Measurements from ENCODE around the gene CEBPA.

The CEBPA gene

DNA sequence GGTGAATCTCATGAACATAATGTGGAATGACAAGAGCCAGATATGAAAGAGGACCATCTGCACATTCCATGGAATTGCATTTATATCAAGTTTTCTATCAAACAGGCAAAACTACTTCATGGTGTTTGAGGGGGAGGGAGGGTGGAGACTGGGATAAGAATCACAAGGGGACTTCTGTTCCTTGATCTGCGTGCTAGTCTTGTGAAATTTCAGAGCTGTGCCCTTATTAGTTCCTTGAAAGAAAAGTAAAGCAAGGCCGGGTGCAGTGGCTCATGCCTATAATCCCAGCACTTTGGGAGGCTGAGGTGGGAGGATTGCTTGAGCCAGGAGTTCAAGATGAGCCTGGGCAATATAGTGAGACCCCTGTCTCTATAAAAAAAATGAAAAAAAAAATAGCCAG lies 41.0 kb upstream of the CEBPA start:
- no peak overlapping the region for H3K4me3 ChIP-seq (ENCODE audit: insufficient read depth, low read depth, low read length, poor library complexity, severe bottlenecking)
- H3K27ac ChIP-seq (ENCODE audit: insufficient read depth, low read length, poor library complexity, severe bottlenecking), result no peak overlapping the region
- DNase-seq, result no peak
- no peaks in the 10 kb centered on the region for H3K27me3 ChIP-seq (replicated peaks; ENCODE audit: control insufficient read depth, insufficient read depth, low read length, poor library complexity, severe bottlenecking)
- H3K9me3 ChIP-seq (ENCODE audit: control insufficient read depth, low read length), result no peaks in the 10 kb centered on the region
- H3K36me3 ChIP-seq (ENCODE audit: control insufficient read depth, insufficient read depth, low read length), result no peaks in the 10 kb centered on the region
- no peaks in the 10 kb centered on the region for H3K4me1 ChIP-seq (ENCODE audit: control insufficient read depth, insufficient read depth, low read length, poor library complexity, severe bottlenecking)

DNA sequence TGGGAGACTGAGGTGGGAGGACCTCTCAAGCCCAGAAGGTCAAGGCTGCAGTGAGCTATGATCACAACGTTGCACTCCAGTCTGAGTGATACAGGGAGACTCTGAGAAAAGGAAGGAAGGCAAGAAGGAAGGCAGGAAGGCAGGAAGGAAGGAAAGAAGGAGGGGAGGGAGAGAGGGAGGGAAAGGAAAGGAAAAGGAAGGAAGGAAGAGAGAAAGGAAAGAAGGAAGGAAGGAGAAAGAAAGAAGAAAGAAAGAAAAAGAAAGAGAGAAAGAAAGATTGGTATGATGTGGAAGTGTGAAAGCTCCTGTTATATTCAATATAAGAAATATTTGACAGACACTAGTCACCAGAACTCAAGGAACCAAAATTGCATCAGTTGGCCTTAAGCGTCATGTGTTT lies 38.7 kb upstream of the CEBPA start:
- no peaks in the 10 kb centered on the region for H3K9me3 ChIP-seq (ENCODE audit: control insufficient read depth, low read length)
- no peak overlapping the region for H3K4me3 ChIP-seq (ENCODE audit: insufficient read depth, low read depth, low read length, poor library complexity, severe bottlenecking)
- no peaks in the 10 kb centered on the region for H3K27me3 ChIP-seq (replicated peaks; ENCODE audit: control insufficient read depth, insufficient read depth, low read length, poor library complexity, severe bottlenecking)
- H3K4me1 ChIP-seq (ENCODE audit: control insufficient read depth, insufficient read depth, low read length, poor library complexity, severe bottlenecking), result no peaks in the 10 kb centered on the region
- H3K36me3 ChIP-seq (ENCODE audit: control insufficient read depth, insufficient read depth, low read length), result no peaks in the 10 kb centered on the region
- H3K27ac ChIP-seq (ENCODE audit: insufficient read depth, low read length, poor library complexity, severe bottlenecking), result no peak overlapping the region
- no peak for DNase-seq

GRCh38 chr19:33339016-33339984 lies 37.0 kb upstream of the CEBPA start:
- Histone ChIP-seq H3K27me3 (replicated peaks; ENCODE audit: control insufficient read depth, insufficient read depth, low read length, poor library complexity, severe bottlenecking) (no peaks in the 10 kb centered on the region), H3K4me3 (ENCODE audit: insufficient read depth, low read depth, low read length, poor library complexity, severe bottlenecking) (no peak overlapping the region), H3K4me1 (ENCODE audit: control insufficient read depth, insufficient read depth, low read length, poor library complexity, severe bottlenecking) (no peaks in the 10 kb centered on the region), H3K36me3 (ENCODE audit: control insufficient read depth, insufficient read depth, low read length) (no peaks in the 10 kb centered on the region), H3K9me3 (ENCODE audit: control insufficient read depth, low read length) (no peaks in the 10 kb centered on the region), H3K27ac (ENCODE audit: insufficient read depth, low read length, poor library complexity, severe bottlenecking) (no peak overlapping the region)
- DNase-seq, result no peak

DNA sequence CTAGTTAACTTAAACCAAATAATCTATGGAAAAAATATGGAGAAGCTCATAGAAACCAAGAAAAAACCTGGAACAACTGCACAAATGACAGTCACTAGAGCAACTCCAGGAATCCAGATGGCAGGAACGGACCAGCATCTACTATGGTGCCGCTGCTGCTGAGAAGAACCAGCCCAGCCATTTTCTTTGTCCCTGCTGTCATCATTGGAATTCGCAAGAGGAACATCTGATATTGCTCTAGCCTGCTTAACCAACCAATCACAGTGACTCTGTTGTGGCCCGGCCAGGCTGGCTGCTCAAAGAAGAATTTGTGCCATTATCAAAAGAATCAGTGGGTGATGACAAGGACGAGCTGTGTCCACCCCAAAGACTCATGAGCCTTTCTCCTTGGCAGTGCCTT lies 33.1 kb upstream of the CEBPA start:
- no peak overlapping the region for H3K27ac ChIP-seq (ENCODE audit: insufficient read depth, low read length, poor library complexity, severe bottlenecking)
- no peak for DNase-seq
- H3K9me3 ChIP-seq (ENCODE audit: control insufficient read depth, low read length), result no peaks in the 10 kb centered on the region
- no peaks in the 10 kb centered on the region for H3K4me1 ChIP-seq (ENCODE audit: control insufficient read depth, insufficient read depth, low read length, poor library complexity, severe bottlenecking)
- no peaks in the 10 kb centered on the region for H3K36me3 ChIP-seq (ENCODE audit: control insufficient read depth, insufficient read depth, low read length)
- H3K27me3 ChIP-seq (replicated peaks; ENCODE audit: control insufficient read depth, insufficient read depth, low read length, poor library complexity, severe bottlenecking), result no peaks in the 10 kb centered on the region
- no peak overlapping the region for H3K4me3 ChIP-seq (ENCODE audit: insufficient read depth, low read depth, low read length, poor library complexity, severe bottlenecking)

DNA sequence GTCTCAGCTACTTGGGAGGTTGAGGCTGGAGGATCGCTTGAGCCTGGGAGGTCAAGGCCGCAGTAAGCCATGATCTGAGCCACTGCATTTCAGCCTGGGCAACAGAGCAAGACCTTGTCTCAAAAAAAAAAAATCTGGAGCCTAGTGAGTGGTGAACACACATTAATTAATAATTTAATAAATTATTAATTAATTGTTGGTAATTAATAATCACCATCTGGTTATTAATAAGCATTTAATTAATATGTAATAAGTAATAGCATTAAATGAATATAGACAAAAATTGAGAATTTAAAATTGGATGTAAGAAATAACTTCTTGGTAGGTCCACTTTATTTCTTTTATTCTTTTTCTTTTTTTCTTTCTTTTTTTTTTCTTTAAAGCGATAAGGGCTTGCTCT lies 31.9 kb upstream of the CEBPA start:
- Histone ChIP-seq H3K27me3 (replicated peaks; ENCODE audit: control insufficient read depth, insufficient read depth, low read length, poor library complexity, severe bottlenecking) (no peaks in the 10 kb centered on the region), H3K9me3 (ENCODE audit: control insufficient read depth, low read length) (no peaks in the 10 kb centered on the region), H3K36me3 (ENCODE audit: control insufficient read depth, insufficient read depth, low read length) (no peaks in the 10 kb centered on the region), H3K27ac (ENCODE audit: insufficient read depth, low read length, poor library complexity, severe bottlenecking) (no peak overlapping the region), H3K4me3 (ENCODE audit: insufficient read depth, low read depth, low read length, poor library complexity, severe bottlenecking) (no peak overlapping the region), H3K4me1 (ENCODE audit: control insufficient read depth, insufficient read depth, low read length, poor library complexity, severe bottlenecking) (no peaks in the 10 kb centered on the region)
- DNase-seq, result no peak

GRCh38 chr19:33333642-33334041 lies 31.3 kb upstream of the CEBPA start:
- H3K4me1 ChIP-seq (ENCODE audit: control insufficient read depth, insufficient read depth, low read length, poor library complexity, severe bottlenecking), result no peaks in the 10 kb centered on the region
- no peaks in the 10 kb centered on the region for H3K36me3 ChIP-seq (ENCODE audit: control insufficient read depth, insufficient read depth, low read length)
- no peaks in the 10 kb centered on the region for H3K27me3 ChIP-seq (replicated peaks; ENCODE audit: control insufficient read depth, insufficient read depth, low read length, poor library complexity, severe bottlenecking)
- DNase-seq, result no peak
- no peaks in the 10 kb centered on the region for H3K9me3 ChIP-seq (ENCODE audit: control insufficient read depth, low read length)
- H3K27ac ChIP-seq (ENCODE audit: insufficient read depth, low read length, poor library complexity, severe bottlenecking), result no peak overlapping the region
- no peak overlapping the region for H3K4me3 ChIP-seq (ENCODE audit: insufficient read depth, low read depth, low read length, poor library complexity, severe bottlenecking)

DNA sequence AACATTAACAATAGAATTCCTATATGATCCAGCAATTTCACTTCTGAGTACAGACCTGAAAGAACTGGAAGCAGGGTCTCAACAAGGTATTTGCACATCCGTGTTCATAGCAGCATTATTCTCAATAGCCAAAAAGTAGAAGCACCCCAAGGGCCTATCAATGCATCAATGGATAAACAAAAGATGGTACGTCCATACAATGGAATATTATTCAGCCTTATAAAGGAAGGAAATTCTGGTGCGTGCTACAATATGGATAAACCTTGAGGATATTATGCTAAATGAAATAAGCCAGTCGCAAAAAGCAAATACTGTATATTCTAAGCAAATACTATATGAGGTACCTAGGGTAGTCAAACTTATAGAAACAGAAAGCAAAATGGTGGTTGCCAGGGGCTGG lies 30.8 kb upstream of the CEBPA start:
- Histone ChIP-seq H3K27me3 (replicated peaks; ENCODE audit: control insufficient read depth, insufficient read depth, low read length, poor library complexity, severe bottlenecking) (no peaks in the 10 kb centered on the region), H3K9me3 (ENCODE audit: control insufficient read depth, low read length) (no peaks in the 10 kb centered on the region), H3K36me3 (ENCODE audit: control insufficient read depth, insufficient read depth, low read length) (no peaks in the 10 kb centered on the region), H3K4me1 (ENCODE audit: control insufficient read depth, insufficient read depth, low read length, poor library complexity, severe bottlenecking) (no peaks in the 10 kb centered on the region), H3K4me3 (ENCODE audit: insufficient read depth, low read depth, low read length, poor library complexity, severe bottlenecking) (no peak overlapping the region), H3K27ac (ENCODE audit: insufficient read depth, low read length, poor library complexity, severe bottlenecking) (no peak overlapping the region)
- no peak for DNase-seq

DNA sequence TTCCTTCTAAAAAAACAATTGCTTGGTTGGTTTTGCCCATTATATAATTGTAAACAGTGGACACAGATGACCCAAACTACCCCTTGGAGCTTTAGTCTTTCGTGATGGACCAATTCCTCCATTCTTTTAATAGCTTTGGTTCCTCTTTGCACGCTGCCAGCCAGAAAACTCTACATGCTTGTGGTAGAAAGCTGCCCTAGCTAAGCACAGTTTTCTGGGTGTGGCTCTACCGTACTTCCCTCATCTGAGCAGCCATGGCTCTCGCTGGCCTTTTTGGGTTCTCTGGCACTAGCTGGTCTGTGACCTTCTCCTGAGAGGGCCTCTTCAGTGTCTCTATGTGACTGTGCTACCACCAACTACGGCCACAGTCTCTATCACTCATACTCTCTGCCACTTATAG lies 29.9 kb upstream of the CEBPA start:
- Histone ChIP-seq H3K36me3 (ENCODE audit: control insufficient read depth, insufficient read depth, low read length) (no peaks in the 10 kb centered on the region), H3K27me3 (replicated peaks; ENCODE audit: control insufficient read depth, insufficient read depth, low read length, poor library complexity, severe bottlenecking) (no peaks in the 10 kb centered on the region), H3K4me1 (ENCODE audit: control insufficient read depth, insufficient read depth, low read length, poor library complexity, severe bottlenecking) (no peaks in the 10 kb centered on the region), H3K4me3 (ENCODE audit: insufficient read depth, low read depth, low read length, poor library complexity, severe bottlenecking) (no peak overlapping the region), H3K9me3 (ENCODE audit: control insufficient read depth, low read length) (no peaks in the 10 kb centered on the region), H3K27ac (ENCODE audit: insufficient read depth, low read length, poor library complexity, severe bottlenecking) (no peak overlapping the region)
- no peak for DNase-seq

DNA sequence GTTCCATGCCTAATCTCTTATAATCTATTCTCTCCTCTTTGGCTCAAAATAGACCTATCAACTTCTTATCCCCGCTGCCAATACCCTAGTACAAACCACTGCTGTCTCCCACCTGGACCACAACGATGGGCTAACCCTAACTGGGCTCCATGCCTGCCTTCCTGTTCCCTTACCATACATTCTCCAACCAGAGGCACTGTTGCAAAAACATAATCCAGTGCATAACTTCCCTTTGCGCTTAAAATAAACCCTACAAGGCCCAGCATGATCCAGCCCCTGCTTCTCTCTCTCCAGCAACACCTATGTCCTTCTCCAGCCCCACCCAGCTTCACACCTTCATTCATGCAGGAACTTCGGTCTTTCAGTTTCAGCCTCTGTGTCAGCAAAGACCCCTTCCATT lies 27.4 kb upstream of the CEBPA start:
- Histone ChIP-seq H3K27me3 (replicated peaks; ENCODE audit: control insufficient read depth, insufficient read depth, low read length, poor library complexity, severe bottlenecking) (no peaks in the 10 kb centered on the region), H3K9me3 (ENCODE audit: control insufficient read depth, low read length) (no peaks in the 10 kb centered on the region), H3K4me1 (ENCODE audit: control insufficient read depth, insufficient read depth, low read length, poor library complexity, severe bottlenecking) (no peaks in the 10 kb centered on the region), H3K4me3 (ENCODE audit: insufficient read depth, low read depth, low read length, poor library complexity, severe bottlenecking) (no peak overlapping the region), H3K36me3 (ENCODE audit: control insufficient read depth, insufficient read depth, low read length) (no peaks in the 10 kb centered on the region), H3K27ac (ENCODE audit: insufficient read depth, low read length, poor library complexity, severe bottlenecking) (no peak overlapping the region)
- no peak for DNase-seq

GRCh38 chr19:33329060-33329459 lies 26.7 kb upstream of the CEBPA start:
- DNase-seq, result no peak
- Histone ChIP-seq H3K4me3 (ENCODE audit: insufficient read depth, low read depth, low read length, poor library complexity, severe bottlenecking) (no peak overlapping the region), H3K36me3 (ENCODE audit: control insufficient read depth, insufficient read depth, low read length) (no peaks in the 10 kb centered on the region), H3K9me3 (ENCODE audit: control insufficient read depth, low read length) (no peaks in the 10 kb centered on the region), H3K27me3 (replicated peaks; ENCODE audit: control insufficient read depth, insufficient read depth, low read length, poor library complexity, severe bottlenecking) (no peaks in the 10 kb centered on the region), H3K27ac (ENCODE audit: insufficient read depth, low read length, poor library complexity, severe bottlenecking) (no peak overlapping the region), H3K4me1 (ENCODE audit: control insufficient read depth, insufficient read depth, low read length, poor library complexity, severe bottlenecking) (no peaks in the 10 kb centered on the region)

All from effector memory CD4-positive, alpha-beta T cell (primary cell).